ENCODE results near the gene ARHGEF6.
A peak's percentile ranks its signal among the peaks of the same experiment; 100 is the strongest.

The ARHGEF6 gene

GRCh38 chrX:136789856-136790255 is 9.1 kb upstream of the ARHGEF6 start:
- no peak for DNase-seq
- no peak overlapping the region for H3K27ac ChIP-seq (ENCODE audit: insufficient read depth in 1 of 2, low read depth in 1 of 2, low read length in 2 of 2, poor library complexity in 1 of 2, severe bottlenecking in 2 of 2)
- POLR2A ChIA-PET: no interaction called here
- peaks cover 0 to 2% (median 0%) of the 10 kb centered on the region in 5 experiments for H3K27me3 ChIP-seq (replicated peaks in 2 of 5; ENCODE audit: control insufficient read depth in 4 of 5, insufficient read depth in 5 of 5, low read length in 4 of 5)
- H3K4me1 ChIP-seq (ENCODE audit: control extremely low read depth in 1 of 4, control insufficient read depth in 4 of 4, insufficient read depth in 4 of 4, low read length in 3 of 4): no peaks in the 10 kb centered on the region
- WGBS (ENCODE audit: insufficient coverage): no CpG with 5 or more reads among the region's 4 CpGs
- no peaks in the 10 kb centered on the region for H3K36me3 ChIP-seq (ENCODE audit: control insufficient read depth in 4 of 4, insufficient read depth in 4 of 4, low read length in 3 of 4)
- H3K4me3 ChIP-seq (ENCODE audit: control insufficient read depth in 1 of 7, extremely low read depth in 1 of 7, insufficient read depth in 4 of 7, low read depth in 2 of 7, low read length in 6 of 7): no peak overlapping the region
- CTCF ChIA-PET: no interaction called here
- H3K9me3 ChIP-seq (ENCODE audit: control extremely low read depth in 1 of 5, control insufficient read depth in 4 of 5, insufficient read depth in 2 of 5, low read depth in 1 of 5, low read length in 4 of 5): peaks cover 0 to under 1% (median 0%) of the 10 kb centered on the region in 5 experiments

GRCh38 chrX:136784231-136784630 is 3.5 kb upstream of the ARHGEF6 start:
- Histone ChIP-seq H3K4me3 (ENCODE audit: control insufficient read depth in 1 of 7, extremely low read depth in 1 of 7, insufficient read depth in 4 of 7, low read depth in 2 of 7, low read length in 6 of 7) (peak overlapping the region in 2 of 7 experiments; percentile 11 to 20), H3K27ac (ENCODE audit: insufficient read depth in 1 of 2, low read depth in 1 of 2, low read length in 2 of 2, poor library complexity in 1 of 2, severe bottlenecking in 2 of 2) (no peak overlapping the region), H3K27me3 (replicated peaks in 2 of 5; ENCODE audit: control insufficient read depth in 4 of 5, insufficient read depth in 5 of 5, low read length in 4 of 5) (peaks cover 0 to 2% (median 0%) of the 10 kb centered on the region in 5 experiments), H3K4me1 (ENCODE audit: control extremely low read depth in 1 of 4, control insufficient read depth in 4 of 4, insufficient read depth in 4 of 4, low read length in 3 of 4) (peaks cover 4 to 28% (median 19%) of the 10 kb centered on the region in 4 experiments), H3K36me3 (ENCODE audit: control insufficient read depth in 4 of 4, insufficient read depth in 4 of 4, low read length in 3 of 4) (no peaks in the 10 kb centered on the region), H3K9me3 (ENCODE audit: control extremely low read depth in 1 of 5, control insufficient read depth in 4 of 5, insufficient read depth in 2 of 5, low read depth in 1 of 5, low read length in 4 of 5) (no peaks in the 10 kb centered on the region)
- WGBS (ENCODE audit: insufficient coverage): no CpG with 5 or more reads among the region's 1 CpG
- CTCF ChIA-PET: no interaction called here
- DNase-seq: peak; percentile 57 to 81 (median 72)
- POLR2A ChIA-PET: no interaction called here

- CTCF ChIA-PET: no interaction called here
- Histone ChIP-seq H3K9me3 (ENCODE audit: control extremely low read depth in 1 of 5, control insufficient read depth in 4 of 5, insufficient read depth in 2 of 5, low read depth in 1 of 5, low read length in 4 of 5) (no peaks in the 10 kb centered on the region), H3K27ac (ENCODE audit: insufficient read depth in 1 of 2, low read depth in 1 of 2, low read length in 2 of 2, poor library complexity in 1 of 2, severe bottlenecking in 2 of 2) (no peak overlapping the region), H3K36me3 (ENCODE audit: control insufficient read depth in 4 of 4, insufficient read depth in 4 of 4, low read length in 3 of 4) (no peaks in the 10 kb centered on the region), H3K4me1 (ENCODE audit: control extremely low read depth in 1 of 4, control insufficient read depth in 4 of 4, insufficient read depth in 4 of 4, low read length in 3 of 4) (peaks cover 9 to 39% (median 24%) of the 10 kb centered on the region in 4 experiments), H3K4me3 (ENCODE audit: control insufficient read depth in 1 of 7, extremely low read depth in 1 of 7, insufficient read depth in 4 of 7, low read depth in 2 of 7, low read length in 6 of 7) (no peak overlapping the region), H3K27me3 (replicated peaks in 2 of 5; ENCODE audit: control insufficient read depth in 4 of 5, insufficient read depth in 5 of 5, low read length in 4 of 5) (peaks cover 0 to under 1% (median 0%) of the 10 kb centered on the region in 5 experiments)
- no peak for DNase-seq
- POLR2A ChIA-PET: no interaction called here
Measured at GRCh38 chrX:136783159-136783558, 2.4 kb upstream of the ARHGEF6 start.

- H3K4me1 ChIP-seq (ENCODE audit: control extremely low read depth in 1 of 4, control insufficient read depth in 4 of 4, insufficient read depth in 4 of 4, low read length in 3 of 4): peaks cover 9 to 45% (median 27%) of the 10 kb centered on the region in 4 experiments
- ChIA-PET POLR2A (no interaction called here), CTCF (interaction anchor here (0.9 kb wide), 1 partner anchor 13 kb away, joined by 3 read pairs; no protein-coding TSS in a partner anchor)
- peak overlapping the region in 6 of 7 experiments; percentile 58 to 89 (median 79) for H3K4me3 ChIP-seq (ENCODE audit: control insufficient read depth in 1 of 7, extremely low read depth in 1 of 7, insufficient read depth in 4 of 7, low read depth in 2 of 7, low read length in 6 of 7)
- no peaks in the 10 kb centered on the region for H3K27me3 ChIP-seq (replicated peaks in 2 of 5; ENCODE audit: control insufficient read depth in 4 of 5, insufficient read depth in 5 of 5, low read length in 4 of 5)
- no peaks in the 10 kb centered on the region for H3K9me3 ChIP-seq (ENCODE audit: control extremely low read depth in 1 of 5, control insufficient read depth in 4 of 5, insufficient read depth in 2 of 5, low read depth in 1 of 5, low read length in 4 of 5)
- WGBS (ENCODE audit: insufficient coverage): 43% methylated on average over 6 of the region's 9 CpGs
- peak overlapping the region; percentile 28 to 90 for H3K27ac ChIP-seq (ENCODE audit: insufficient read depth in 1 of 2, low read depth in 1 of 2, low read length in 2 of 2, poor library complexity in 1 of 2, severe bottlenecking in 2 of 2)
- H3K36me3 ChIP-seq (ENCODE audit: control insufficient read depth in 4 of 4, insufficient read depth in 4 of 4, low read length in 3 of 4): no peaks in the 10 kb centered on the region
- peak in 1 of 3 donors; percentile 45 for DNase-seq
Measured at GRCh38 chrX:136781180-136781797, 557 bp upstream of the ARHGEF6 start.

GRCh38 chrX:136780241-136780640 is 491 bp downstream of the ARHGEF6 start:
- peaks cover 9 to 48% (median 27%) of the 10 kb centered on the region in 4 experiments for H3K4me1 ChIP-seq (ENCODE audit: control extremely low read depth in 1 of 4, control insufficient read depth in 4 of 4, insufficient read depth in 4 of 4, low read length in 3 of 4)
- H3K36me3 ChIP-seq (ENCODE audit: control insufficient read depth in 4 of 4, insufficient read depth in 4 of 4, low read length in 3 of 4): no peaks in the 10 kb centered on the region
- WGBS (ENCODE audit: insufficient coverage): 40% methylated on average over 1 of the region's 2 CpGs
- CTCF ChIA-PET: interaction anchor here (0.9 to 3.1 kb wide), 4 partner anchors 14 to 99 kb away, joined by 3 to 14 read pairs (median 3); no protein-coding TSS in a partner anchor
- DNase-seq: peak in 1 of 3 donors; percentile 19
- H3K4me3 ChIP-seq (ENCODE audit: control insufficient read depth in 1 of 7, extremely low read depth in 1 of 7, insufficient read depth in 4 of 7, low read depth in 2 of 7, low read length in 6 of 7): peak overlapping the region in 6 of 7 experiments; percentile 58 to 89 (median 79)
- POLR2A ChIA-PET: interaction anchor here (0.7 to 2.2 kb wide), 3 partner anchors 10 to 69 kb away, joined by 3 to 12 read pairs (median 3); no protein-coding TSS in a partner anchor
- no peaks in the 10 kb centered on the region for H3K27me3 ChIP-seq (replicated peaks in 2 of 5; ENCODE audit: control insufficient read depth in 4 of 5, insufficient read depth in 5 of 5, low read length in 4 of 5)
- no peaks in the 10 kb centered on the region for H3K9me3 ChIP-seq (ENCODE audit: control extremely low read depth in 1 of 5, control insufficient read depth in 4 of 5, insufficient read depth in 2 of 5, low read depth in 1 of 5, low read length in 4 of 5)
- peak overlapping the region; percentile 53 to 90 for H3K27ac ChIP-seq (ENCODE audit: insufficient read depth in 1 of 2, low read depth in 1 of 2, low read length in 2 of 2, poor library complexity in 1 of 2, severe bottlenecking in 2 of 2)

- CTCF ChIA-PET: interaction anchor here (0.9 to 3.1 kb wide), 4 partner anchors 13 to 100 kb away, joined by 3 to 14 read pairs (median 3); no protein-coding TSS in a partner anchor
- Histone ChIP-seq H3K36me3 (ENCODE audit: control insufficient read depth in 4 of 4, insufficient read depth in 4 of 4, low read length in 3 of 4) (no peaks in the 10 kb centered on the region), H3K4me3 (ENCODE audit: control insufficient read depth in 1 of 7, extremely low read depth in 1 of 7, insufficient read depth in 4 of 7, low read depth in 2 of 7, low read length in 6 of 7) (peak overlapping the region in 6 of 7 experiments; percentile 58 to 89 (median 79)), H3K27ac (ENCODE audit: insufficient read depth in 1 of 2, low read depth in 1 of 2, low read length in 2 of 2, poor library complexity in 1 of 2, severe bottlenecking in 2 of 2) (peak overlapping the region; percentile 53 to 90), H3K4me1 (ENCODE audit: control extremely low read depth in 1 of 4, control insufficient read depth in 4 of 4, insufficient read depth in 4 of 4, low read length in 3 of 4) (peaks cover 9 to 48% (median 25%) of the 10 kb centered on the region in 4 experiments), H3K27me3 (replicated peaks in 2 of 5; ENCODE audit: control insufficient read depth in 4 of 5, insufficient read depth in 5 of 5, low read length in 4 of 5) (no peaks in the 10 kb centered on the region), H3K9me3 (ENCODE audit: control extremely low read depth in 1 of 5, control insufficient read depth in 4 of 5, insufficient read depth in 2 of 5, low read depth in 1 of 5, low read length in 4 of 5) (no peaks in the 10 kb centered on the region)
- WGBS (ENCODE audit: insufficient coverage): 19% methylated on average over 4 of the region's 4 CpGs
- DNase-seq: peak; percentile 52 to 84 (median 74)
- POLR2A ChIA-PET: interaction anchor here (0.7 to 2.2 kb wide), 3 partner anchors 9 to 68 kb away, joined by 3 to 12 read pairs (median 3); no protein-coding TSS in a partner anchor
Measured at GRCh38 chrX:136779346-136779781, 1.4 kb downstream of the ARHGEF6 start.

- no peaks in the 10 kb centered on the region for H3K36me3 ChIP-seq (ENCODE audit: control insufficient read depth in 4 of 4, insufficient read depth in 4 of 4, low read length in 3 of 4)
- peaks cover 7 to 44% (median 23%) of the 10 kb centered on the region in 4 experiments for H3K4me1 ChIP-seq (ENCODE audit: control extremely low read depth in 1 of 4, control insufficient read depth in 4 of 4, insufficient read depth in 4 of 4, low read length in 3 of 4)
- peak overlapping the region; percentile 53 to 90 for H3K27ac ChIP-seq (ENCODE audit: insufficient read depth in 1 of 2, low read depth in 1 of 2, low read length in 2 of 2, poor library complexity in 1 of 2, severe bottlenecking in 2 of 2)
- DNase-seq: peak in 1 of 3 donors; percentile 32
- H3K4me3 ChIP-seq (ENCODE audit: control insufficient read depth in 1 of 7, extremely low read depth in 1 of 7, insufficient read depth in 4 of 7, low read depth in 2 of 7, low read length in 6 of 7): peak overlapping the region in 6 of 7 experiments; percentile 58 to 89 (median 79)
- POLR2A ChIA-PET: interaction anchor here (2.2 kb wide), 1 partner anchor 11 kb away, joined by 12 read pairs; no protein-coding TSS in a partner anchor
- H3K27me3 ChIP-seq (replicated peaks in 2 of 5; ENCODE audit: control insufficient read depth in 4 of 5, insufficient read depth in 5 of 5, low read length in 4 of 5): no peaks in the 10 kb centered on the region
- no peaks in the 10 kb centered on the region for H3K9me3 ChIP-seq (ENCODE audit: control extremely low read depth in 1 of 5, control insufficient read depth in 4 of 5, insufficient read depth in 2 of 5, low read depth in 1 of 5, low read length in 4 of 5)
- CTCF ChIA-PET: interaction anchor here (1.2 to 3.1 kb wide), 3 partner anchors 12 to 68 kb away, joined by 3 to 14 read pairs (median 3); no protein-coding TSS in a partner anchor
Measured at GRCh38 chrX:136778916-136779315, 1.8 kb downstream of the ARHGEF6 start.

Measured in common myeloid progenitor, CD34-positive (primary cell).